PC-9 (cell line): ENCODE data around the gene NRSN2.

Experiments
- CTCF ChIP-seq: fragments of 200-600 bp; sonication (generic); conservative IDR thresholded peaks from 2 replicates; pipeline ENCODE4 v1.6.1; 2017; ENCODE audit warnings: mixed run types, antibody characterized with exemption, mild to moderate bottlenecking, moderate library complexity
- EZH2 ChIP-seq: fragments of 200-600 bp; sonication (generic); IDR thresholded peaks from 2 replicates; pipeline ENCODE4 v1.8.0; 2017; ENCODE audit warnings: antibody characterized with exemption, low read depth

DNA sequence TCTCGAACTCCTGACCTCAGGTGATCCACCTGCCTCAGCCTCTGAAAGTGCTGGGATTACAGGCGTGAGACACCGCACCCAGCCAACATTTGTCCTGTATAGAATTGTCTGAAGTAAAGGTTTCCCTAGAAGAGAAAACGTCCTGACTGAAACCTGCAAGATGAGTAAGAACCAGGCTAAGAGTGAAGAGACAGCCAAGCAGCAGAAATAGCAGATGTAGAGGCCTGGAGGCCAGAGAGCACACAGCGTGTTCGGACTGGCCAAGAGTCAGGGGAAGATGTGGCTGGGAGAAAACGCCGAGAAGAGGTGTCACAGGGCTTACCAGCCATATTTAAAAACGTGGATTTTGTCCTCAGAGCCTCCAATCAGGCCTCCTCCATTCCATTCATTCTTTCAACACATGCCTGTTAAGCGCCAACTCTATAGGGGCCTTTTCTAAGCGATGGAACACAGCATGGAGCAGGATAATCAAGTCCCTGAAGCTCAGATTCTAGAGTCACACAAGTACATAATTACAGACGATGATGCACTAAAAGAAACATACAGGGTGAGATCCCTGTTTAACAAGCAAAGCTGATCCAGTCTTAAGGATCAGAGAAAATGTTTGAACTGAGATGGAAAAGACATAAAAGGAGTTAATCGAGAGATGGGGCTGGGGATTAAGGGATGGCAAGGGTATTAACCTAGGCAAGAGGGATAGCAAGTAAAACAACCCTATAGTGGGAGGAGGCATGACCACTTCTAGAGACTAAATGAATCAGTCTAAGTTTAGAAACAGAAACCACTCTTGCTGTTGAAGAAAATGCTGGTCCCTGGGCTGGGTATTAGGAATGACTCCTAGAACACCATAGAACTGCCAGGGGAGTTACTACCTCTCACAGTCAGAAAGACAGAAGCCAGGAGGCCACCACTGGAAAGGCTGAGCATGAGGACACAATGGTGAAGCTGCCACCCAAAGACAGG lies 44.7 kb upstream of the NRSN2 start:
- TF ChIP-seq CTCF (no peak), EZH2 (no peak)
